NCI-H187 (cell line): ENCODE measurements around the gene SHC4.

ENCODE experiments used
- DNase-seq, 2 experiments: peaks; one replicate each; lab custom pipeline; 2025; lab: John Stamatoyannopoulos, UW

The SHC4 gene

GRCh38 chr15:48842501-48842900 lies 121.2 kb downstream of the SHC4 start:
- DNase-seq, result no peak

GRCh38 chr15:48834756-48835155 lies 129.0 kb downstream of the SHC4 start:
- no peak for DNase-seq

- DNase-seq, result no peak
Observed at GRCh38 chr15:48833526-48834239, 130.0 kb downstream of the SHC4 start.

- no peak for DNase-seq
Observed at GRCh38 chr15:48832648-48833047, 131.1 kb downstream of the SHC4 start.

GRCh38 chr15:48828906-48829305 lies 134.8 kb downstream of the SHC4 start:
- DNase-seq, result no peak

- no peak for DNase-seq
Observed at GRCh38 chr15:48828471-48828870, 135.2 kb downstream of the SHC4 start.

- no peak for DNase-seq
Observed at GRCh38 chr15:48825075-48825474, 138.6 kb downstream of the SHC4 start.

GRCh38 chr15:48823706-48824105 lies 140.0 kb downstream of the SHC4 start:
- DNase-seq, result no peak

- no peak for DNase-seq
Observed at GRCh38 chr15:48823237-48823636, 140.5 kb downstream of the SHC4 start.

- no peak for DNase-seq
Observed at GRCh38 chr15:48814286-48814685, 149.4 kb downstream of the SHC4 start.

GRCh38 chr15:48811325-48811958 lies 152.3 kb downstream of the SHC4 start:
- no peak for DNase-seq

- peak; percentile 94 to 96 for DNase-seq
Observed at GRCh38 chr15:48810414-48811324, 153.1 kb downstream of the SHC4 start, which contains the start of gene CEP152. CEP152 (minus strand) TSS chr15:48811069; CDS start chr15:48805649, 5,420 bp downstream.

- DNase-seq, result no peak
Observed at GRCh38 chr15:48806151-48806550, 157.6 kb downstream of the SHC4 start.

GRCh38 chr15:48805591-48805990 lies 158.1 kb downstream of the SHC4 start:
- no peak for DNase-seq

GRCh38 chr15:48803877-48804276 lies 159.8 kb downstream of the SHC4 start:
- DNase-seq, result no peak

- DNase-seq, result no peak
Observed at GRCh38 chr15:48802867-48803266, 160.9 kb downstream of the SHC4 start.

- DNase-seq, result no peak
Observed at GRCh38 chr15:48802257-48802656, 161.5 kb downstream of the SHC4 start.

GRCh38 chr15:48800811-48801455 lies 162.8 kb downstream of the SHC4 start:
- no peak for DNase-seq

GRCh38 chr15:48800245-48800644 lies 163.5 kb downstream of the SHC4 start:
- no peak for DNase-seq

GRCh38 chr15:48798319-48798718 lies 165.4 kb downstream of the SHC4 start:
- no peak for DNase-seq

- no peak for DNase-seq
Observed at GRCh38 chr15:48796930-48797329, 166.8 kb downstream of the SHC4 start.

- no peak for DNase-seq
Observed at GRCh38 chr15:48796521-48796920, 167.2 kb downstream of the SHC4 start.
